Mucosa of descending colon (tissue), 3 donors: ENCODE results near the gene ZNF236. TPM values are rescaled to one million over a fixed set of nuclear protein-coding genes. Genes with fewer than 3 reads are reported as not detected.

Experiments used
- ATAC-seq: fragments of 200-7000 bp; cut with Tn5 transposase; one replicate; pipeline ENCODE4 v1.9.1; 2020; ENCODE audit warnings: mild to moderate bottlenecking, moderate library complexity
- DNase-seq, 3 donors: peaks; one replicate each; pipeline ENCODE4 v3.0.0-alpha.2; 2020
- H3K36me3 ChIP-seq: fragments of 200-600 bp; one replicate; pipeline ENCODE4 v1.8.0; 2021; ENCODE audit warnings: low read depth, mild to moderate bottlenecking
- H3K4me1 ChIP-seq: fragments of 200-600 bp; one replicate; pipeline ENCODE4 v1.8.0; 2021; ENCODE audit warnings: low read depth, mild to moderate bottlenecking
- H3K4me3 ChIP-seq: fragments of 200-600 bp; one replicate; pipeline ENCODE4 v1.8.0; 2021; ENCODE audit warnings: mild to moderate bottlenecking
- H3K9me3 ChIP-seq: fragments of 200-600 bp; one replicate; pipeline ENCODE4 v1.8.0; 2021; ENCODE audit warnings: mild to moderate bottlenecking
- CTCF ChIP-seq: fragments of 200-600 bp; IDR thresholded peaks from one replicate; pipeline ENCODE4 v1.8.0; 2022; ENCODE audit warnings: antibody characterized with exemption, mild to moderate bottlenecking
- intact Hi-C, 2 donors: fragments of 100-400 bp; cut with DNase I in 1 of 2; cut with micrococcal nuclease in 1 of 2; formaldehyde crosslinking; loops; one replicate each; pipeline versions ENCODE4 v1.11.0 to v1.11.1; 2022; cut with DNase I, micrococcal nuclease
- total RNA-seq, 3 donors: library from RNA; stranded (reverse); fragmentation: NEBNext Ultra II Directional in 2 of 3; extraction: Animal tissue kit (Norgen Biotek cat#: 25700) in 2 of 3; gene quantifications; one replicate each; pipeline versions ENCODE4 v1.2.1 to v1.2.4, GENCODE V29; 2021 to 2023
- donor health status: DM: no; HTN: no; CAD: no; lungs with moderate emphysema.
- donor health status: DM: no; HTN: no; CAD: no.
- donor health status: DM: no; HTN: yes; CAD: no.

ZNF236 gene
- total RNA-seq, 3 donors from 2014 or later, result 14.8 to 27.9 (median 15.5) TPM

GRCh38 chr18:76928179-76928868 lies 106.0 kb downstream of the ZNF236 start:
- Histone ChIP-seq H3K36me3 (peaks cover 4% of the 10 kb centered on the region), H3K4me3 (no peak overlapping the region), H3K4me1 (no peaks in the 10 kb centered on the region), H3K9me3 (no peaks in the 10 kb centered on the region)
- intact Hi-C loops, result loop anchor here in 1 of 2 donors (10.0 kb wide), 1 partner anchor 56 kb away; no protein-coding TSS in a partner anchor
- DNase-seq (no peak), ATAC-seq (no peak)
- no peak for TF ChIP-seq CTCF

GRCh38 chr18:76931171-76931570 lies 108.8 kb downstream of the ZNF236 start:
- ATAC-seq (no peak), DNase-seq (no peak)
- Histone ChIP-seq H3K4me1 (no peaks in the 10 kb centered on the region), H3K4me3 (no peak overlapping the region), H3K36me3 (peaks cover 4% of the 10 kb centered on the region), H3K9me3 (no peaks in the 10 kb centered on the region)
- no peak for TF ChIP-seq CTCF
- intact Hi-C loops, result no loop called here

- H3K36me3 ChIP-seq, result peaks cover 4% of the 10 kb centered on the region
- H3K9me3 ChIP-seq, result no peaks in the 10 kb centered on the region
- H3K4me1 ChIP-seq, result no peaks in the 10 kb centered on the region
- H3K4me3 ChIP-seq, result no peak overlapping the region
- ATAC-seq (no peak), DNase-seq (no peak)
- intact Hi-C loops, result no loop called here
- TF ChIP-seq CTCF, result no peak
Observed at GRCh38 chr18:76932026-76932819, 109.9 kb downstream of the ZNF236 start.

GRCh38 chr18:76935722-76936337 lies 113.5 kb downstream of the ZNF236 start:
- DNase-seq, result no peak
- Histone ChIP-seq H3K36me3 (no peaks in the 10 kb centered on the region), H3K4me1 (no peaks in the 10 kb centered on the region), H3K4me3 (no peak overlapping the region), H3K9me3 (no peaks in the 10 kb centered on the region)
- TF ChIP-seq CTCF, result no peak
- ATAC-seq, result no peak
- intact Hi-C loops, result no loop called here

- DNase-seq (no peak), ATAC-seq (no peak)
- no peak for TF ChIP-seq CTCF
- Histone ChIP-seq H3K4me3 (no peak overlapping the region), H3K4me1 (no peaks in the 10 kb centered on the region), H3K36me3 (no peaks in the 10 kb centered on the region), H3K9me3 (no peaks in the 10 kb centered on the region)
- intact Hi-C loops, result no loop called here
Observed at GRCh38 chr18:76936877-76937276, 114.5 kb downstream of the ZNF236 start.
